Calu3 (cell line): Measurements from ENCODE around the gene KRT82. TPM values are rescaled to one million over a fixed set of nuclear protein-coding genes. Genes with fewer than 3 reads are reported as not detected.

Experiments
- BruUV-seq: library from RNA; stranded (reverse); fragments of 400-500 nt; replicated peaks from 2 replicates; lab custom pipeline; 2021; lab: Mats Ljungman, UMichigan
- CTCF ChIA-PET: fragments of 300-600 bp; sonication (Branson Sonifier 250); formaldehyde crosslinking; loops from one replicate; lab custom pipeline; 2022; ENCODE audit warnings: antibody characterized with exemption; lab: Charles Lee
- DNase-seq: peaks from one replicate; pipeline ENCODE4 v3.0.0; 2022
- H3K27ac Mint-ChIP-seq: one replicate; pipeline ENCODE4 v1.8.0; 2022; ENCODE audit warnings: mixed read lengths; ENCODE audit not compliant: unreplicated experiment
- H3K27me3 Mint-ChIP-seq: one replicate; pipeline ENCODE4 v1.8.0; 2022; ENCODE audit warnings: mixed read lengths; ENCODE audit not compliant: unreplicated experiment
- H3K36me3 Mint-ChIP-seq: one replicate; pipeline ENCODE4 v1.8.0; 2022; ENCODE audit warnings: mild to moderate bottlenecking, moderate library complexity, mixed read lengths; ENCODE audit not compliant: insufficient read depth, unreplicated experiment
- H3K4me1 Mint-ChIP-seq: one replicate; pipeline ENCODE4 v1.8.0; 2022; ENCODE audit warnings: mild to moderate bottlenecking, low read depth, mixed read lengths; ENCODE audit not compliant: unreplicated experiment
- H3K4me3 Mint-ChIP-seq: one replicate; pipeline ENCODE4 v1.8.0; 2022; ENCODE audit warnings: mild to moderate bottlenecking, low read depth, moderate library complexity, mixed read lengths; ENCODE audit not compliant: unreplicated experiment
- H3K9me3 Mint-ChIP-seq: one replicate; pipeline ENCODE4 v1.8.0; 2022; ENCODE audit warnings: low read depth, mixed read lengths; ENCODE audit not compliant: unreplicated experiment
- intact Hi-C: fragments of 100-400 bp; cut with micrococcal nuclease; formaldehyde crosslinking; loops from one replicate; pipeline ENCODE4 v1.10.0; 2022; ENCODE audit not compliant: unreplicated experiment
- total RNA-seq: library from RNA; stranded (reverse); gene quantifications from 2 replicates; pipeline ENCODE4 v1.2.3, GENCODE V29; 2022
- TF ChIP-seq, protein P1 (sequence below): fragments of 200-600 bp; IDR thresholded peaks from one replicate; pipeline ENCODE4 v1.8.0; 2022; ENCODE audit warnings: antibody characterized with exemption; ENCODE audit not compliant: unreplicated experiment

Gene KRT82
- total RNA-seq, 1 experiment from 2014 or later, result not detected

GRCh38 chr12:52434760-52435530, 28.8 kb upstream of the KRT82 start:
- no peak overlapping the region for H3K4me3 Mint-ChIP-seq
- TF ChIP-seq, protein P1, sequence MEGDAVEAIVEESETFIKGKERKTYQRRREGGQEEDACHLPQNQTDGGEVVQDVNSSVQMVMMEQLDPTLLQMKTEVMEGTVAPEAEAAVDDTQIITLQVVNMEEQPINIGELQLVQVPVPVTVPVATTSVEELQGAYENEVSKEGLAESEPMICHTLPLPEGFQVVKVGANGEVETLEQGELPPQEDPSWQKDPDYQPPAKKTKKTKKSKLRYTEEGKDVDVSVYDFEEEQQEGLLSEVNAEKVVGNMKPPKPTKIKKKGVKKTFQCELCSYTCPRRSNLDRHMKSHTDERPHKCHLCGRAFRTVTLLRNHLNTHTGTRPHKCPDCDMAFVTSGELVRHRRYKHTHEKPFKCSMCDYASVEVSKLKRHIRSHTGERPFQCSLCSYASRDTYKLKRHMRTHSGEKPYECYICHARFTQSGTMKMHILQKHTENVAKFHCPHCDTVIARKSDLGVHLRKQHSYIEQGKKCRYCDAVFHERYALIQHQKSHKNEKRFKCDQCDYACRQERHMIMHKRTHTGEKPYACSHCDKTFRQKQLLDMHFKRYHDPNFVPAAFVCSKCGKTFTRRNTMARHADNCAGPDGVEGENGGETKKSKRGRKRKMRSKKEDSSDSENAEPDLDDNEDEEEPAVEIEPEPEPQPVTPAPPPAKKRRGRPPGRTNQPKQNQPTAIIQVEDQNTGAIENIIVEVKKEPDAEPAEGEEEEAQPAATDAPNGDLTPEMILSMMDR, result no peak
- H3K27me3 Mint-ChIP-seq, result peaks cover 51% of the 10 kb centered on the region
- intact Hi-C loops, result no loop called here
- no peaks in the 10 kb centered on the region for H3K36me3 Mint-ChIP-seq
- no peak for DNase-seq
- BruUV-seq, result no TSS peak
- no peak overlapping the region for H3K27ac Mint-ChIP-seq
- peaks cover 12% of the 10 kb centered on the region for H3K4me1 Mint-ChIP-seq
- CTCF ChIA-PET, result no interaction called here
- no peaks in the 10 kb centered on the region for H3K9me3 Mint-ChIP-seq

GRCh38 chr12:52434081-52434733, 28.1 kb upstream of the KRT82 start, which contains the start of gene KRT75:
Gene KRT75 (minus strand): TSS chr12:52434371. CDS start chr12:52434304, 67 bp downstream.
- Mint-ChIP-seq H3K4me3 (no peak within 1 kb of the TSS), H3K27me3 (peaks cover 58% of the 10 kb centered on the region), H3K27ac (no peak within 1 kb of the TSS), H3K36me3 (no peaks in the 10 kb centered on the region), H3K9me3 (no peaks in the 10 kb centered on the region), H3K4me1 (peaks cover 12% of the 10 kb centered on the region)
- CTCF ChIA-PET, result no interaction called here
- intact Hi-C loops, result no loop called here
- no peak for DNase-seq
- TF ChIP-seq, protein P1, result no peak
- no TSS peak for BruUV-seq

- H3K27ac Mint-ChIP-seq, result no peak overlapping the region
- no peaks in the 10 kb centered on the region for H3K36me3 Mint-ChIP-seq
- CTCF ChIA-PET, result interaction anchor here (0.6 kb wide), 1 partner anchor 15 kb away, joined by 3 read pairs; no protein-coding TSS in a partner anchor
- TF ChIP-seq, protein P1, result no peak
- no TSS peak for BruUV-seq
- no peaks in the 10 kb centered on the region for H3K9me3 Mint-ChIP-seq
- H3K27me3 Mint-ChIP-seq, result peaks cover 64% of the 10 kb centered on the region
- DNase-seq, result no peak
- intact Hi-C loops, result no loop called here
- peaks cover 12% of the 10 kb centered on the region for H3K4me1 Mint-ChIP-seq
- H3K4me3 Mint-ChIP-seq, result no peak overlapping the region
Measured at GRCh38 chr12:52433501-52434080, 27.5 kb upstream of the KRT82 start.

GRCh38 chr12:52432559-52433207, 26.5 kb upstream of the KRT82 start:
- no peak overlapping the region for H3K4me3 Mint-ChIP-seq
- no peak for DNase-seq
- peaks cover 69% of the 10 kb centered on the region for H3K27me3 Mint-ChIP-seq
- BruUV-seq, result no TSS peak
- H3K36me3 Mint-ChIP-seq, result no peaks in the 10 kb centered on the region
- TF ChIP-seq, protein P1, result no peak
- intact Hi-C loops, result no loop called here
- H3K4me1 Mint-ChIP-seq, result peaks cover 12% of the 10 kb centered on the region
- CTCF ChIA-PET, result no interaction called here
- no peak overlapping the region for H3K27ac Mint-ChIP-seq
- H3K9me3 Mint-ChIP-seq, result no peaks in the 10 kb centered on the region
